Measurements from ENCODE around the gene RAX2.

RAX2 gene

DNA sequence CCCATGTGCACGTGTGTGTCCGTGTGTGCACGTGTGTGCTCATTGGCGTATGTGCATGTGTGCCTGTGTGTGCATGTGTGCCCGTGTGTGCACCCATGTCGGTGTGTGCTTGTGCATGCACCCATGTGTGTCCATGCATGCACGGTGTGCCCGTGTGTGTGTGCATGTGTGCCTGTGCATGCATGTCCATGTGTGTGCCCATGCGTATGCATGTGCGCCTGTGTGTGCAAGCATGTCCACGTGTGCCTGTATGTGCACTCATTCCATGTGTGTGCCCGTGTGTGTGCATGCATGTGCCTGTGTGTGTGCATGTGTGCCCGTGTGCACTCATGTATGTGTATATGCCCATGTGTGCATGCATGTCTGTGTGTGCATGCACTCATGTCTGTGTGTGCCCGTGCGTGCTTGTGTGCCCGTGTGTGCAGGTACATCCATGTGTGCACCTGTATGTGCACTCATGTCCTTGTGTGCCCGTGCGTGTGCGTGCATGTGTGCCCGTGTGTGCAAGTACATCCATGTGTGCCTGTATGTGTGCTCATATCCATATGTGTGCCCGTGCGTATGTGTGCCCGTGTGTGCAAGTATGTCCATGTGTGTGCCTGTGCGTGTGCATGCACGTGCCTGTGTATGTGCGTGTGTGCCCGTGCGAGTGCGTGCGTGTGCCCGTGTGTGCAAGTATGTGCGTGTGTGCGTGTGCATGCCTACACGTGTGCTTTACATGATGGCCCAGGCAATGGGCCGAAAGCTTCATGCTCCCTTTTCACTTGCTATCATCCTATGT lies 35.7 kb upstream of the RAX2 start:
- ATAC-seq (ENCODE audit: insufficient read depth, low read depth) (no peak), DNase-seq (no peak)
- Histone ChIP-seq H3K79me2 (ENCODE audit: insufficient read depth, low read length) (no peaks in the 10 kb centered on the region), H4K20me1 (ENCODE audit: insufficient read depth, low read length) (no peaks in the 10 kb centered on the region), H3K27ac (ENCODE audit: low read length) (no peak overlapping the region), H3K4me3 (ENCODE audit: low read depth in 1 of 2, low read length in 2 of 2) (no peak overlapping the region), H3K9me3 (ENCODE audit: insufficient read depth, low read length, severe bottlenecking) (no peaks in the 10 kb centered on the region), H3K9ac (ENCODE audit: low read depth, low read length) (no peak overlapping the region), H2AFZ (ENCODE audit: low read depth, low read length) (no peak overlapping the region), H3K36me3 (ENCODE audit: insufficient read depth, low read length) (no peaks in the 10 kb centered on the region), H3K4me2 (ENCODE audit: insufficient read depth, low read length) (no peak overlapping the region), H3K4me1 (ENCODE audit: insufficient read depth, low read length) (peaks cover 16% of the 10 kb centered on the region), H3K27me3 (ENCODE audit: insufficient read depth, low read length, poor library complexity) (no peaks in the 10 kb centered on the region)
- TF ChIP-seq, protein P1, sequence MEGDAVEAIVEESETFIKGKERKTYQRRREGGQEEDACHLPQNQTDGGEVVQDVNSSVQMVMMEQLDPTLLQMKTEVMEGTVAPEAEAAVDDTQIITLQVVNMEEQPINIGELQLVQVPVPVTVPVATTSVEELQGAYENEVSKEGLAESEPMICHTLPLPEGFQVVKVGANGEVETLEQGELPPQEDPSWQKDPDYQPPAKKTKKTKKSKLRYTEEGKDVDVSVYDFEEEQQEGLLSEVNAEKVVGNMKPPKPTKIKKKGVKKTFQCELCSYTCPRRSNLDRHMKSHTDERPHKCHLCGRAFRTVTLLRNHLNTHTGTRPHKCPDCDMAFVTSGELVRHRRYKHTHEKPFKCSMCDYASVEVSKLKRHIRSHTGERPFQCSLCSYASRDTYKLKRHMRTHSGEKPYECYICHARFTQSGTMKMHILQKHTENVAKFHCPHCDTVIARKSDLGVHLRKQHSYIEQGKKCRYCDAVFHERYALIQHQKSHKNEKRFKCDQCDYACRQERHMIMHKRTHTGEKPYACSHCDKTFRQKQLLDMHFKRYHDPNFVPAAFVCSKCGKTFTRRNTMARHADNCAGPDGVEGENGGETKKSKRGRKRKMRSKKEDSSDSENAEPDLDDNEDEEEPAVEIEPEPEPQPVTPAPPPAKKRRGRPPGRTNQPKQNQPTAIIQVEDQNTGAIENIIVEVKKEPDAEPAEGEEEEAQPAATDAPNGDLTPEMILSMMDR (IDR thresholded peaks at IDR 0.05; ENCODE audit: borderline replicate concordance, extremely low read depth, low read length, poor library complexity, severe bottlenecking), result no peak
- TF ChIP-seq EZH2 (IDR thresholded peaks at IDR 0.05; ENCODE audit: borderline replicate concordance, low read depth, low read length, severe bottlenecking), result no peak

DNA sequence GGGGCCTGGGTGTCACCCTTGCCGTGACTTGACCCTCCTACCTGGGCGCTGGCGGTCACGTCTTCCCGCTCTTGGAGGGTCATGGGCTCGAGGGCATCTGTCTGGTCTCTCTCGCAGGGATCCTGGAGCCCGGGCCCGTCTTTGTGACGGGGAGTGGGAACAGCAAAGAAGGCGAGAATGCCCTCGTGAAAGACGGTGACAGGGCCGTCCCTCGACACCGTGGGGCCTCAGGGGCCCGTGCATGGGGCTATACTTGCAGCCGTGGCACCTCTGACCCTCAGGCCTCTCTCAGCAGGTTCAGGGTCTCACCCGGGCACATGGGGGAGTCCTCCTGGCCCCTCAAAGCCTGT lies 35.1 kb upstream of the RAX2 start:
- H3K4me2 ChIP-seq (ENCODE audit: insufficient read depth, low read length), result no peak overlapping the region
- no peaks in the 10 kb centered on the region for H3K9me3 ChIP-seq (ENCODE audit: insufficient read depth, low read length, severe bottlenecking)
- no peaks in the 10 kb centered on the region for H3K79me2 ChIP-seq (ENCODE audit: insufficient read depth, low read length)
- DNase-seq, result no peak
- H3K9ac ChIP-seq (ENCODE audit: low read depth, low read length), result no peak overlapping the region
- no peaks in the 10 kb centered on the region for H3K27me3 ChIP-seq (ENCODE audit: insufficient read depth, low read length, poor library complexity)
- no peaks in the 10 kb centered on the region for H4K20me1 ChIP-seq (ENCODE audit: insufficient read depth, low read length)
- no peak for ATAC-seq (ENCODE audit: insufficient read depth, low read depth)
- no peak overlapping the region for H3K4me3 ChIP-seq (ENCODE audit: low read depth in 1 of 2, low read length in 2 of 2)
- H2AFZ ChIP-seq (ENCODE audit: low read depth, low read length), result no peak overlapping the region
- no peaks in the 10 kb centered on the region for H3K36me3 ChIP-seq (ENCODE audit: insufficient read depth, low read length)
- peaks cover 10% of the 10 kb centered on the region for H3K4me1 ChIP-seq (ENCODE audit: insufficient read depth, low read length)
- TF ChIP-seq, protein P1 (IDR thresholded peaks at IDR 0.05; ENCODE audit: borderline replicate concordance, extremely low read depth, low read length, poor library complexity, severe bottlenecking), result no peak
- no peak for TF ChIP-seq EZH2 (IDR thresholded peaks at IDR 0.05; ENCODE audit: borderline replicate concordance, low read depth, low read length, severe bottlenecking)
- H3K27ac ChIP-seq (ENCODE audit: low read length), result no peak overlapping the region

DNA sequence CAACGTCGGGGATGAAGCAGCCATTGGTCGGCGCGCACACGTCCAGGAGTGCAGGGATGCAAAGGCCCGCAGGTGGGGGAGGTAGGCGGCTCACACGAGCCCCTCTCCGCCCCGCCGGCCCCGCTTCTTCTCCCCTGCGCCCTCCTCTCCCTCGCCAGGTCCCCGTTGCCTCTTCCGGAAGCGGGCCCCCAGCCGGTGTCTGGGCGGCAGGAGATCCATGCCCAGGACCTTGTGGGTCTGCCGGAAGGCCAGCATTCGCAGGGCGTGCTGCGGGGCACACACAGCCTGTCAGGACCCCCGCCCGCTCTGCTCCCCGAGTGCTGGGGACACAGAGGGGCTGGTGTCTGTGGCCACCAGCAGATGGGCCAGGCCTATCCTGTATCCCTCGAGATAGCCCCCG lies 33.8 kb upstream of the RAX2 start:
- Histone ChIP-seq H3K36me3 (ENCODE audit: insufficient read depth, low read length) (no peaks in the 10 kb centered on the region), H3K27me3 (ENCODE audit: insufficient read depth, low read length, poor library complexity) (no peaks in the 10 kb centered on the region), H3K4me3 (ENCODE audit: low read depth in 1 of 2, low read length in 2 of 2) (no peak overlapping the region), H3K27ac (ENCODE audit: low read length) (no peak overlapping the region), H4K20me1 (ENCODE audit: insufficient read depth, low read length) (no peaks in the 10 kb centered on the region), H3K4me2 (ENCODE audit: insufficient read depth, low read length) (no peak overlapping the region), H3K79me2 (ENCODE audit: insufficient read depth, low read length) (no peaks in the 10 kb centered on the region), H3K4me1 (ENCODE audit: insufficient read depth, low read length) (0 out of 2 replicates have a peak, but pooled peaks cover 4% of the 10 kb centered on the region), H2AFZ (ENCODE audit: low read depth, low read length) (no peak overlapping the region), H3K9ac (ENCODE audit: low read depth, low read length) (no peak overlapping the region), H3K9me3 (ENCODE audit: insufficient read depth, low read length, severe bottlenecking) (no peaks in the 10 kb centered on the region)
- ATAC-seq (ENCODE audit: insufficient read depth, low read depth) (no peak), DNase-seq (no peak)
- TF ChIP-seq, protein P1 (IDR thresholded peaks at IDR 0.05; ENCODE audit: borderline replicate concordance, extremely low read depth, low read length, poor library complexity, severe bottlenecking), result no peak
- no peak for TF ChIP-seq EZH2 (IDR thresholded peaks at IDR 0.05; ENCODE audit: borderline replicate concordance, low read depth, low read length, severe bottlenecking)

Data from DND-41 (cell line).